Smooth muscle cell (in vitro differentiated cells): ENCODE measurements around the gene SAMSN1. TPM values are rescaled to one million over a fixed set of nuclear protein-coding genes. Genes with fewer than 3 reads are reported as not detected.
A peak's percentile ranks its signal among the peaks of the same experiment; 100 is the strongest.

Source experiments
- DNase-seq: peaks from one replicate; lab custom pipeline; 2025; ENCODE audit not compliant: unreplicated experiment; lab: John Stamatoyannopoulos, UW
- H2AFZ ChIP-seq: fragments of 200-600 bp; sonication (generic); 2 replicates; pipeline ENCODE4 v1.6.0; 2016; ENCODE audit warnings: antibody characterized with exemption, low read depth, mild to moderate bottlenecking
- H3F3A ChIP-seq: fragments of 200-600 bp; sonication (generic); 2 replicates; pipeline ENCODE4 v1.6.0; 2017; ENCODE audit warnings: antibody characterized with exemption, low read depth
- H3K27ac ChIP-seq: fragments of 200-600 bp; sonication (generic); 2 replicates; pipeline ENCODE4 v1.5.1; 2016; ENCODE audit warnings: low read depth, mild to moderate bottlenecking
- H3K27me3 ChIP-seq: fragments of 200-600 bp; sonication (generic); 2 replicates; pipeline ENCODE4 v1.6.1; 2016; ENCODE audit warnings: low read depth, mild to moderate bottlenecking
- H3K36me3 ChIP-seq: fragments of 200-600 bp; sonication (generic); 2 replicates; pipeline ENCODE4 v1.5.1; 2016; ENCODE audit warnings: low read depth
- H3K4me1 ChIP-seq: fragments of 200-600 bp; sonication (generic); 2 replicates; pipeline ENCODE4 v1.5.1; 2016; ENCODE audit warnings: low read depth
- H3K4me2 ChIP-seq: fragments of 200-600 bp; sonication (generic); 2 replicates; pipeline ENCODE4 v1.6.0; 2016; ENCODE audit warnings: mild to moderate bottlenecking
- H3K4me3 ChIP-seq: fragments of 200-600 bp; sonication (generic); 2 replicates; pipeline ENCODE4 v1.5.1; 2016; ENCODE audit warnings: mild to moderate bottlenecking
- H3K79me2 ChIP-seq: fragments of 200-600 bp; sonication (generic); 2 replicates; pipeline ENCODE4 v1.6.0; 2016; ENCODE audit warnings: low read depth, mild to moderate bottlenecking
- H3K9ac ChIP-seq: fragments of 200-600 bp; sonication (generic); 2 replicates; pipeline ENCODE4 v1.6.0; 2016; ENCODE audit warnings: low read depth
- H3K9me3 ChIP-seq: fragments of 200-600 bp; sonication (generic); replicated peaks from 2 replicates; pipeline ENCODE4 v1.5.1; 2016; ENCODE audit warnings: low read depth
- H4K20me1 ChIP-seq: fragments of 200-600 bp; sonication (generic); 2 replicates; pipeline ENCODE4 v1.6.0; 2016; ENCODE audit warnings: low read depth
- CTCF ChIP-seq: fragments of 200-600 bp; sonication (generic); IDR thresholded peaks from 2 replicates; pipeline ENCODE4 v1.5.1; 2017; ENCODE audit warnings: borderline replicate concordance, mild to moderate bottlenecking, antibody characterized with exemption; ENCODE audit not compliant: insufficient read depth, poor library complexity, severe bottlenecking
- WGBS: methylation state at CpG from one replicate; pipeline ENCODE4 v1.1.7; 2016; ENCODE audit warnings: low lambda C conversion rate; 5-methylcytosine and 5-hydroxymethylcytosine counted together
- polyA plus RNA-seq: library from polyadenylated mRNA; unstranded; fragments of >200 nt; fragmentation: Nextera tagmentation; extraction: Ambion mirVana; gene quantifications from 2 replicates; pipeline ENCODE4 v1.2.1, GENCODE V29; 2016
- total RNA-seq: library from RNA; depleted of rRNA; stranded (reverse); fragments of >200 nt; gene quantifications from 2 replicates; pipeline ENCODE4 v1.2.3, GENCODE V29; 2014

Gene SAMSN1
- total and polyA plus RNA-seq, 2 experiments from 2014 or later: 0.13 TPM; not detected in 1

DNA sequence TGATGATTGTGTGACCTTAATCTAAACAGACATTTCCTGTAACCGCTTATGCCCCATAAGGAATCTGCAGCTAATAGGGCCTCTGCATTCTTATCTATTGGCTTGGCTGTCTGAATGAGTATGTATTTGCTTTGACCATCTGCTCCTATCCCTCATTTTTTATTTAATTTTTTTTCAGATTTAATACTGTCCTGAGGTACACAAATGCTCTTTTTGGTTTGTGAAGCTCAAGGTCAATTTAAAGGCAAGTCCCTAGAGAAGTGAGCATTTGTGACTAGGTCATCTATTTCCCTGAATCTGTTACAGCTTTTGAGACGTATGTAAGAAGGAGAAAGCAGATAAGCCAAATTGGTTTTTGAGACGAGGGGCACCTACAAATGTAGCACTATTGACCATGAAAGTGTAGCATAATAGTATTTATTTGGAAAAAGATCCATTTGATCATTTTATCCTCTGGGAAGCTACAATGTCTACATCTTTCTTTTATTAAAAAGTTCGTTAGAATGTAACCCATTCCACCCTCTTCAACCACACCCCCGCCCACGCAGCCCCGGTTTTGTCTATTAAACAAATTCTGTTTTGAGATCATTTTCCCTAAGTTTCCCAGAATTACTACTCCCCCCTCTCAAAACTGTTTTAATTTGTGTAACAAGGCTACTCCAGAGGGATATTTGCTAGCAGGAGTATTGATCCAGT, 93.9 kb downstream of the SAMSN1 start:
- no peak overlapping the region for H3K9ac ChIP-seq
- WGBS: 61% methylated on average over 7 of the region's 7 CpGs
- H3K4me1 ChIP-seq: no peaks in the 10 kb centered on the region
- H3F3A ChIP-seq: no peaks in the 10 kb centered on the region
- TF ChIP-seq CTCF: no peak
- no peaks in the 10 kb centered on the region for H3K9me3 ChIP-seq
- H3K79me2 ChIP-seq: no peaks in the 10 kb centered on the region
- no peaks in the 10 kb centered on the region for H4K20me1 ChIP-seq
- no peak overlapping the region for H3K27ac ChIP-seq
- H3K4me3 ChIP-seq: no peak overlapping the region
- no peaks in the 10 kb centered on the region for H3K27me3 ChIP-seq
- no peaks in the 10 kb centered on the region for H3K36me3 ChIP-seq
- peak overlapping the region; percentile 52 for H3K4me2 ChIP-seq
- no peak for DNase-seq
- no peak overlapping the region for H2AFZ ChIP-seq

GRCh38 chr21:14451546-14451945, 94.6 kb downstream of the SAMSN1 start:
- peak overlapping the region; percentile 52 for H3K4me2 ChIP-seq
- H3K4me1 ChIP-seq: no peaks in the 10 kb centered on the region
- H3K27me3 ChIP-seq: no peaks in the 10 kb centered on the region
- no peaks in the 10 kb centered on the region for H3K9me3 ChIP-seq
- no peaks in the 10 kb centered on the region for H3K36me3 ChIP-seq
- no peaks in the 10 kb centered on the region for H3F3A ChIP-seq
- peak overlapping the region; percentile 53 for H2AFZ ChIP-seq
- no peak overlapping the region for H3K9ac ChIP-seq
- no peak for DNase-seq
- no peaks in the 10 kb centered on the region for H3K79me2 ChIP-seq
- 84% methylated on average over 2 of the region's 2 CpGs for WGBS
- H3K4me3 ChIP-seq: no peak overlapping the region
- H3K27ac ChIP-seq: no peak overlapping the region
- H4K20me1 ChIP-seq: no peaks in the 10 kb centered on the region
- no peak for TF ChIP-seq CTCF

DNA sequence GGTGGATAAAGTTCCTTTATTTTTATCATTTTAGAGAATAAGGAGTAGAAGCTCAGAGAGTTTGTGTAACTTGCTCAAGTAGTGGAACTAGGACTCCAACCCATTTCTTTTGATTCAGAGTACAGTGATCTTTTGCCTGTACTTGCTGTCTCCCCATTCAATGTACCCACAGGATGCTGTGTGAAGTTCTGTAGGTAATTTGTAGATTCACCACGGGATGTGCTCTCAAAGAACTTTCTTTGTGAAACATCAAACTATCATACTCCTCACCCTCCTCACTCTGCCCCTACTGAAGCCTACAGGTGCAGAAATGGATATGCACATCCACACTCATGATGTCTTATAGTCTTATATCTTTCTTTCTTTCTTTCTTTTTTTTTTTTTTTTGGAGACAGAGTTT, 97.3 kb downstream of the SAMSN1 start:
- Histone ChIP-seq H2AFZ (no peak overlapping the region), H3K4me2 (no peak overlapping the region), H3K27ac (no peak overlapping the region), H3F3A (no peaks in the 10 kb centered on the region), H3K36me3 (no peaks in the 10 kb centered on the region), H3K4me1 (no peaks in the 10 kb centered on the region), H4K20me1 (no peaks in the 10 kb centered on the region), H3K79me2 (no peaks in the 10 kb centered on the region), H3K9ac (no peak overlapping the region), H3K9me3 (no peaks in the 10 kb centered on the region), H3K4me3 (no peak overlapping the region), H3K27me3 (no peaks in the 10 kb centered on the region)
- no peak for TF ChIP-seq CTCF
- no peak for DNase-seq
- 88% methylated on average over 1 of the region's 1 CpG for WGBS

DNA sequence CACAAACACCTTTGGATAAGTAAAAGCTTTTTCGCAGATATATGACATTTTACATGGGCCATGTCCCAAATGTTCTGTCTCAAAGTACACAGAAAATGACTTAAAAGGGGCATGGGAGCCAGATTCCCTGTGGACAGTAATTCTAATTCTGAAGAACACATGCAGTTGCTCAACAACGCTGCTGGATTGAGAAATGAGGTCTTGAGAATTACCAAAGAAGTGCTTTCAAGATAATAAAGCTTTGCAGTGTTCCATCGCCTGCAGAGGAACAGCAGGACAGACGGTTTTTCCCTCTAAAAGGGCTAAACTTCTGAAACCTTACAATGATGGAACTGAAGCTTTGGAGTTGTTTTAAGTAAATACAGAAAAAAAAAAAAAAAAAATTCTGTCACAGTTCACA, 107.9 kb downstream of the SAMSN1 start:
- no peaks in the 10 kb centered on the region for H3K36me3 ChIP-seq
- peaks cover 4% of the 10 kb centered on the region for H3K9me3 ChIP-seq
- no peaks in the 10 kb centered on the region for H3K4me1 ChIP-seq
- no peak overlapping the region for H2AFZ ChIP-seq
- H3K27me3 ChIP-seq: no peaks in the 10 kb centered on the region
- no peak overlapping the region for H3K4me2 ChIP-seq
- H3K79me2 ChIP-seq: no peaks in the 10 kb centered on the region
- no peaks in the 10 kb centered on the region for H3F3A ChIP-seq
- no peaks in the 10 kb centered on the region for H4K20me1 ChIP-seq
- H3K9ac ChIP-seq: no peak overlapping the region
- H3K27ac ChIP-seq: no peak overlapping the region
- TF ChIP-seq CTCF: no peak
- no peak overlapping the region for H3K4me3 ChIP-seq
- WGBS: 60% methylated on average over 4 of the region's 4 CpGs
- no peak for DNase-seq
